Measurements from ENCODE around the gene TRDN.
"Not testable (repeated sequence)": the region's sequence is repeated elsewhere in the genome, so short reads cannot be mapped to it uniquely, and the experiment has no call there.

The TRDN gene

DNA sequence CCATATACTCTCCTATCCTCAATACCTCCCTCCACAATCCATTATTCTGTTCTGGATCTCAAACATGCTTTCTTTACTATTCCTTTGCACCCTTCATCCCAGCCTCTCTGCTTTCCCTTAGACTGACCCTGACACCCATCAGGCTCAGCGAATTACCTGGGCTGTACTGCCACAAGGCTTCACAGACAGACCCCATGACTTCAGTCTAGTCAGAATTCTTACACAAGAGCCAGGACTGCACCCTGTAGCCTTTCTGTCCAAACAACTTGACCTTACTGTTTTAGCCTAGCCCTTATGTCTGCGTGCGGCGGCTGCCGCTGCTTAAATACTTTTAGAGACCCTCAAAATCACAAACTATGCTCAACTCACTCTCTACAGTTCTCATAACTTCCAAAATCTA, 76.9 kb downstream of the TRDN start:
- DNase-seq: not testable (repeated sequence)

DNA sequence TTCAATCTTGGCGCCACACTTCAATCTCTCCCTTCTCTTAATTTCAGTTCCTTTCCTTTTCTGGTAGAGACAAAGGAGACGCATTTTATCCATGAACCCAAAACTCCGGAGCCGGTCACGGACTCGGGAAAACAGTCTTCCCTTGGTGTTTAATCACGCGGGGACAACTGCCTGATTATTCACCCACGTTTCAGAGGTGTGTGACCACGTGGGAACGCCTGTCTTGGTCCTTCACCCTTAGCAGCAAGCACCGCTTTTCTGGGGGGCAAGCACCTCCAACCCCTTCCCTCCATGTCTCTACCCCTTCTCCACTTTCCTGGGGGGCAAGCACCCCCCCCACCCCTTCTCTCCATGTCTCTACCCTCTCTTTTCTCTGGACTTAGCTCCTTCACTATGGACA, 79.3 kb downstream of the TRDN start:
- not testable (repeated sequence) for DNase-seq

DNA sequence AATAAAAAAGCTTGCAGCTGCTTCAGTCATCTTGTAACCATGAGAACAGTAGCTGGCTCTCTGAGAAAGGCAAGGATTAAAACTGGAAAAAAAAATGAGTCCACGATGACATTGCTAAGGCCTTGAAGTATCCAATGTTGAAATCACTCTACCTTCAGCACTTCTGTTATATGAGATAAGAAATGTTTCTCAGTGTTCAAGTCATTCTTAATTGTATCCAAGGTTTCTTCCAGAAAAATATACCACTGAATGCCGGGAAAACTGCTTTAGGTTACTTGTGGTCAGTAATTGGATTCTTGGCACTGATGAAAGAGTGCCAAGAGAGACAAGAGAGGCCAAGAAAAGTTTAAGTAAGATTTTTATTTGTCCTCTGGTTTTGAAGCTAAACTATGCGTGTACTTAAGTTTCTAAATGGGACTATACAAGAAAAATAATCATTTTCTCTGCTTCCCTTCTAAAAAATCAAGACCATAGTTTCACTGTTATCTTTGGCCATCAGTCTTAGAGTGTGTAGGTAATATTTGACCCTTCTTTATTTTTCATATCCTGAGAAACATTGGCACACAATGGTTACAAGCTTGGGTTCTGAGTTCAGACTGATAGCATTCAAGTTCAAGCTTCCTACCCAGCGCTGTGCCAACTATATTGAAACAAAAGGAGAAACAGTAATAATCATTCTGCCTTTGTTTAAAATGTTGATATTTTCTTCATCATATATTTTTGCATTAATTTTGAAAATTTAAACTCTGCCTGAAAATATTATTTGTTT, 84.6 kb downstream of the TRDN start:
- no peak for DNase-seq

DNA sequence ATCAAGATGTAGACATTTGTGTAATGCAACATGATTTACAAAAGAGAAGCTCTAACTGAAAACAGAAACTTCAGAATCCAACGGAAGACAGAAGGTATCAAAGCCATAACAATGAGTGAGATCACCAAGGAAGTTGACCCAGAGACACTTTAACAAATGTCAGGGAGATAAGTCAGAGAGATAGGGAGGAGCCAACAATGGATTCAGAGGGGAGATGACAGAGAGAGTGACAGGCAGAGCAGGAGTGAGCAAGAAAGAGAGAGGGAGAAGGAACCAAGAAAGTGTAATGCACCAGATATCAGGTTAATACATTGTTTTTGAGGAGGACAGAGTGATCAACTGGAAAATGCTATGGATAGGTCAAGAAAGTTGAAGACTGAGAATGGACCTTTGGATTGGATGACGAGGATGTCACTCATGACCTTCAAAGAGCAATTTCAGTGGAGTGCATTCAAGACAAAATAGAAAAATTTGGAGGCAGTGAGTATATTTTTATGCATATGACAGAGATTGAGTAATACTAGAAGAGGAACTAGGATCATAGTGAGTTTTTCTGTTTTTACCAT, 86.6 kb downstream of the TRDN start:
- no peak for DNase-seq

DNA sequence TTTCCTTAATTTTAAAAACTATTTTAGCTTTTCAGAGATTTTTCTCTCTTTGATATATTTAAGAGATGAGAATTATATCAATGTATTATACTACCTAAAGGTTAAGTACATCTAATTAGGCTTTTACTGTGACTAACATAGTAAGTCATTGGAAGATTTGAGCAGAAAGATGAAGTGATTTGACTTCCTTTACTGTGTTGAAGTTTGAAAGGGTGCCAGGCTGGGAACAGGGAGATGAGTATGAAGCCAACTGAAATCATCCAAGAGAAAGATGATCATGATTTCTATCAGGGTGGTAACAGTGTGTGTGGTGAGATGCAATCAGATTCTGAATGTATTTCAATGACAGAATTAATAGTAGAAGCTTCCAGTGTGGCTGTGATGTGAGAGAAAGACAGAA, 87.3 kb downstream of the TRDN start:
- no peak for DNase-seq

DNA sequence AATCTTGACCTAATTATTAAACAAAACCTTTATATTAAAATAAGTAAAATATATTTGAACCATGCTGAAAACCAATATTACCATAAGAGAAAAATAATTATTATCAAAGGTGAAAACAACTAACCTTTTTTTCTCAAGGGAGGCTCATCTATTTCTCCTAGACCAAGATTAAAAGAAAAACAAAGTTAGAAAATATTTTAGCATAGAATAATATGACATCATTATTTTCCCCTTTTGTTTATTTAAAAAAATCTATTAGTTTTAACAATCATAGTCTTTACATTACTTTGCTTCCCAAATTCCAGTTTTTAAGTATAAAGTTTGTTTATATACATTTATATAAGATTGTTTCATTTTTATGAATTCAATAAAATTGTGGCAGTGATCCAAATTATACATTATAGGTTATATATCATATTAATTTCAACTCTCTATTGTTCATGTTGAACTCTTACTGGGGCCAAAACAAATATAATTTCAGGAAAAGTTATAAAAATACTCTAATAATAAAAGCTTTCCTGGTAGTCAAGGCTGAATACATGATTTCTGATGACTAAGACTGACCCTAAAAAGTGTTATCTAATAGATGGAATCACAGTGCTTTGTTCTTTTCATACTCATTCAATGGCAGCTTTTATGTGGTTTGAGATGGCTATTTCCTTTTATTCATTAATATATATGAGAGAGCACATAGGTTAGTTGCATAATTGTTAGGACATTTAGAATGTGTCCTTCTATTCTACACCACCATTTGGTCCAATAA, 89.4 kb downstream of the TRDN start:
- no peak for DNase-seq

DNA sequence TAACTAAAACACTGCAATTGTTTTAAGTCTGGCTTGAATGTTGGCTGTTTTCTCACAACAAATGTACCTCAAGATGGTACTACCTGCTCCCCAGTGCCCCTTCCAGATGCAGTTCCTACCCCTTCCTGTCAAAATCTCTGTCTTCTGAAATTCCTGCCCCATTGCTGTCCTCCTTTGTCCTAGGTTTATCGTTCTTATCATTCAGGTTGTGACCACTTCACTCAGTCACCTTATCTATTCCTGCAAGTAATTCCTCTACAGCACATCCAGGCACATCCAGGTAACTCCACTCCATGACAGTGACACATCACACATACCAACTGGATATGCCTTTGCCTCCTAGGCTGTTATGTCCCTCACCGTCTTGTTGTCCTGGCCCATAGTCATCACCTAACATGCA, 90.2 kb downstream of the TRDN start:
- DNase-seq: no peak

DNA sequence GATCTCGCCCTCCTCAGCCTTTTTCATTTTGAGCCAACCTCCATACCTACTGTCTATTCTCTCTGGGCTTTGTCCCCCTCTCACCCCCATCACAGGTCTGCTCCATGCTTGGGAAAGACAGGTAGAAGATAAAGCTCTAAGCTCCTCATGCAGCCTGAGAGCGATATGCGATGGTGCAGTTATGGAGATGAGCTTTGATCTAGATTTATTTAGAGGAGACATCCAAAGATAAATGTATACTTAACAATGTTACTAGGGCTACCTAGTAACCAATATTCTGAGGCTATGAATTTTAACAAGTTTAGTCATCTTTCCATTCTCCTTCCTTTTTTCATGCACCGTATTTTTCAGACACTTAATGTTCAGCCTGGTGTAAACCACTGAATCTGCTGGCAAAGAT, 95.3 kb downstream of the TRDN start:
- no peak for DNase-seq

DNA sequence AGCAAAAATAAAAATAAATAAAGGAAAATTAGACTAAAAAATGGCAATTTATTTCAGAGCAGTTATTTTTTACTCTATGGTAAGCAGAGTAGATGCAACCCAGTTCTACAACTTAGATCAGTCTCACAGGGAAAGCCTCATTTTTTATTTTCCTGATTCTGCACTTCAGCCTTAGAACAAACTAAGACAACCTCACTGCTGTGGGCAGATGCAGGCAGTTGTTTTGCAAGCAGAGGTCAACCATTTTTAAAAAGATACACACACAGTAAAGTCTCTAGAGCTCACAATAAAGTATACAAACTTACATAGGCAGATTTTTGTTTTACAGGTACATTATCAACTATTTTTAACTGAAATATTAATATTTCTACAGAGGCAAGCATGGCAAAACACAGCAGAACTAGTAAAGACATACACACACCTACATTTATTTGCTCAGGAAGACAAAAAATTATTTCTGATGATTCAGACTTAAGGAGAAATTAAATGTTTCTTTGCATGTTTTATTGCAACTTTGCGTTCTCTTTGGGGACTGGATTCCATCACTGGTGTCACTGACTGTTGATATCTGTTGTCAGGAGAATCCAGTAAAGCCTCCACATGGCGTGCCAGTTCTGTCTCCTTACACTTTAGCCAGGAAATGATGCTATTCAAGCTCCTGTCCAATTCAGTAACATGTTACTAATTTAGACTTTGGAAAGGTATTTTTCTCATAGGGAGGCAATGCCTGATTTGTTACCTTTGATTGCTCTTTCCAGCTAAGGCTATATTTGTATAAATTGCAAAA, 102.7 kb downstream of the TRDN start:
- no peak for DNase-seq

DNA sequence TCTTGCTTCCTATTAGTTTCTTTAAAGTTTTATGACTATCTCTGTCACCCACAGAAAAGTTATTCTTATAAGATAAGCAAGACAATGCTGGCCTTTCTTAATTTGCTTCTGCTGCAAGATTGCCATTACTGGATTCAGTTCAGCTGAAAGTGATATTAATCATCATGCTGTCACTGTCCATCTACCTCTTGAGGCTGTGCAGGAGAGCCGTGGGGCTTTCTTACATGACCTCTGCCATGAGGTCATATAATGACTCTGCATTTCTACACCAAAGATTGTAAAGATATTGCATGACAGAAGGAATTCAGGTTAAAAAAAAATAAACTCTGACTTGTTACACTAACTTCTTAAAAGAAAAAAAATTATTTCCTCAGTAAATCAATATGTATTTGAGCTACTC, 106.9 kb downstream of the TRDN start:
- no peak for DNase-seq

DNA sequence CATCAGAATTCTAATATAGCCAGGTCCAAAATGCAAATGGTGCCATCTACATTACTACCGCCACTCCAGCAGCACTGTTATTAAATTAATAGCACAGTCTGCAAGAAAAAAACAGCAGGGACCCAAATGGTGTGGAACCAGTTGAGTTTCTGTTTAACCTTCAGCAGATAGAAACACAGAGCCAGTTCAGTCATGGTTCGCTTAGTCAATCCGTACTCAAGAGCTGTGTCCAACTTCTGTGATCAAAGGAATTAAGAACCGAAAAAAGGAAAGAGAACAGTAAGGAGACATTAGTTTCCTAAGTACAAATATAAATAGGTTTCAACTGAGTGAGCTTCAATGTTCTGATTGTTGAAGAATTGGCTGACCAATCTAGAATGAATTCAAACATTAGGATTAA, 107.7 kb downstream of the TRDN start:
- no peak for DNase-seq

DNA sequence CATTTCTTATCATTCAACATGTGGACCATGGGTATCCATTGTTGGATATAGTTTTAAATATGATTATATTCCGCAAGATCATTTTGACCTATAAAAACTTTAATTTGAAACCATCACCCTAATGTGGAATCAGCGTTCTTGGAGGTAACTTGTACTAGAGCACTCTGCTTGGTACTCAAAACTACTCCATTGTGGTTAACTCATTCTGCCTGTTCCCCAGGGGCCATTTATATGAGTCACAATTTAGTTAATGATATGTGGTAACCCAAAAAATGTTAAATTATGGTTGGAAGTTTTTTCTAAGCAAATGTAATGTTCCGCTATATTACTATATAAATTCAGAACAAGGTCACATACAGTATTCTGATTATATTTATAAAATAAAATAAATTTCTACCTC, 109.3 kb downstream of the TRDN start:
- DNase-seq: no peak

DNA sequence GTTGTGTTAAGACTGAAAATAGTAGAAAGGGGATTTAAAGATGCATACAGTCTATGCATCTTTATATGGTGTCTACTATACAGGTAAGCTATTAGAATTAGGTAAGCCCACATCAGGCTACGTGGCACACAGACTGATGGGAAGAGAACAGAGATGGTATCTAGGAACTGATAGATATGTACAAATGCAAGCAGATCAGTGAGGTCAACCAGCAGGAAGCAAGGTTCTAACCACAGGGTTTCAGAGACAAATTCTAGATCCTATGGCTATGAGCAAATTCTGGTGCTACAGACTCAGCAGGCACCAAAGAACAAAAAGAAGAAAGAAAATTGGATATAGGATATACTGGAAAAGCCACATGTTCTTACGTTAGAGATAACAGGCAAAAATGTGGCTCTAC, 110.6 kb downstream of the TRDN start:
- DNase-seq: no peak

DNA sequence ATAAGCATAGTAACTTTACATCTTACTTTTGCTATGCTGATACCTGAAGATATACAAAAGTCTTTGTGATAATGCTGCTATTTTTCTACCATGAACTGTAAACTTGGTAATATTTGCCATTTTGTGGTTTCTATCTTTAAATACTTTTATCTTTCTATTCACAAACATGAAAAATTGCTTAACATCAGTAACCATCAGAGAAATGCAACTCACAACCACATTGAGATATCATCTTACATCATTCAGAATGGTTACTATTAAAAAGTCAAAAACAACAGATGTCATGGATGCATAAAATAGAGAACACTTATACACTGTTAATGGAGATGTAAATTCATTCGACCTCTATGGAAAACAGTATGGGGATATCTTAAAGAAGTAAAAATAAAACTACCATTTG, 112.0 kb downstream of the TRDN start:
- no peak for DNase-seq

DNA sequence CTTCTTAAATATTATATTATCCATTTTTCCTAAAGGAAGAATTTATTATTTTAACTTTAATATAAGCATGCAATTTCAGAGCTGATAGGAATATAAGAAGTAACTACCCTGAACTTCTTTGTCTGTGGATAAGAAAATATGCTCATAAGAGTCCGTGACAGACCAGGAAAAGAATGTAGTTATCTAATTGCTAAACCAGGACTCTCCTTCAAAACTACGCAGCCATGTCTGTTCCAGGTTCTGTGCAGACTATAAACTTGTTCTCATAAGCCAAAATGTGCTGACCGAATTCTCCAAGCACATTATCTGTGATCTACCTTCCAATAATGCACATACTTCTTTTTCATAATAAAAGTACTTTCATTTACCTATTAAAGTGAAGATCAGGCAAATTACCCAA, 116.5 kb downstream of the TRDN start:
- no peak for DNase-seq

DNA sequence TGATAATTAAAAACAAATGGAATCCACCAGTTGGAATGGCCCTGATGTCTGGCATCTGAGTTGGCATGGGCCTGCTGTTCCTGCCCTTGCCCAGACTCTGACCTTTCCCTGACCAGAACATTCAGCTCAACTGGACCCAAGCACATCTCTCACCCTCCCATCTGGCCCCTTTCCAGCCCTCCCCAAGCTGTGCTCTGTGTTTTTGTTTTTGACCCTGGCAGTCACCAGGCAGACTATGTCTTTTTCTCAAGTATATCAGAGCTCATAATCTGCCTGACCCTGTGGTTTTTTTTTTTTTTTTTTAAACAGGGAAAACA, 117.6 kb downstream of the TRDN start:
- no peak for DNase-seq

DNA sequence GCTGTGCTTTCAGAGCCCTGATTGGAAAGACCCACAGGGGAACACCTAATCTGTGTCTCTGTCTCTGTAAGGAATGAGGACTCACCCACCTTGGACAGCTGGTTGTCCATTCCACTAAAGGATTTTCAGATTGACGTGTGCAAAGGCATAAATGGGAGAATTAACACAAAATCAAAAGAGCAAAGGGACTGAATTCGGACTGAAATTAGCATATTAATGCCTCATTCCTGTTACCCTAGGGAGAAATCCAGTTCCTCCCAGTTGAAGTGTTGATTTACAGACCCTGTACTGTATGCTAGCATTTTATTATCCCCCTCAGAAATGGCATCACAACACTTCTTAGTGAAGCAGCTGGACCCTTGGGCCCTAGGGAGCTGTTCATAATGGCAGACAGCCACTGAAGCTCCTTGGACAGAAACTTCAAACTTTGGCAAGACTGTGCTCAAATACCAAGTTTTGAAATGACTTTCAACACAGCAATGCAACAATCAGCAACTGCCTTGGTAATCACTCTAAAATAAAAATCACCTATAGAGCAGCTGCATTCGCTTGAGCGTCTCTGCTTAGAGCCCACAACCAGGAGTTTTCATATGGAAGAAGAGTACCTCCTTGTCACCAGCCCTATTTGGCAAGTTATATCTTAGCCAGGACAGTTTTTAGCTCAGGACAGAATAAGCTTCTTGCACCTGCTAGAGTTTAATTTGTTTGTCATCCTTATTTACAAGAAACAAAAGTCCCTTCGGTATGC, 118.1 kb downstream of the TRDN start:
- DNase-seq: no peak

DNA sequence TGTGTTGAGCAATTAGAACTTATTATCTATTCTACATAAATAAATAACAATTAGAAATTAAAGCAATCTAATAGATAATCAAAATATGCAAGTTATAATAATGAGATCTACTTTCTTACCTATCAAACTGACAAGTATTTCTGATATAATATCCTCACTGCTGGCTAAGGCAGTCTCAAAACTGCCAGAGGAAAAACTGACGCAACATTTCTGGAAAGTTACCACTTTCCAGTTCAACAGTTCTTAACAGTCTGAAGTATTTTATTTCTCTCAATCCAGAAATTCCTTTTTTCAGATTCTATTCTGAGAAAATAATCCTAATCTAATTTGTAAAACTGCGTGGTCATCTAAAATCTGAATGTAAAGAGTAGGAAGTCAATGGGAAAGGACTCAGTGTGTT, 121.0 kb downstream of the TRDN start:
- no peak for DNase-seq

DNA sequence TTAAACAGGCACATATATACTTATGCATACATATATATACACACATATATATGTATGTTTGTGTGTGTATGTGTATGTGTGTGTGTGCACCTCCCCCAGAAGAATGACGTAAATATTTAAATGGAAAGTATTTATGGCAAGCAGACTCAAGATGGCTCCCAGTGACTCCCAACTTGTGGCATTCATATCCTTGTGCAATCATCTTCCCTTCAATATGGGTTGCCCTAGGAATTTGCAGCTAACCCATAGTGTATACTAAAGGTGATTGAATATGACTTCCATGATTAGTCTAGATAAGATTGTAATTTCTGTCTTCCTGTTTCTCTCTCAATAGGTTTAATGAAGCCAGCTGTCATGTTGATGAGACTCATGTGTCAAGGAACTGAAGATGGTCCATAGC, 127.6 kb downstream of the TRDN start:
- no peak for DNase-seq

DNA sequence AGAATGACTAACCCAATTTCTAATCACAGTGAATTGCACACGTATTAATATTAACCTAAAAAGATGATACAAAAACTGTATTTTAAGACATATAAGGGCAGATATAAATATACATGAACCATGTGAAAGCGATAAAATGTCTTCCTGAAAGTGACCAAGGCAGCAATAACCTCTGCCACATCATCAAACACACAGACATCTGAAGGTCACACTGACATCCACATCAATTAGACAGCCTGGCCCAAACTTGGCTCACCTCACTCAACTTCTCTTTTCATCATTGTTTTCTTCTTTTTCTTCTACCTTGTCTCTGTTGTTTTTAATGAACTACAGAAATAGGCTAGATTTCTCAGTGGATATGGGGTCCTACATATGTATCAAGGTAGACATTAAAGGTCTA, 128.5 kb downstream of the TRDN start:
- DNase-seq: no peak

DNA sequence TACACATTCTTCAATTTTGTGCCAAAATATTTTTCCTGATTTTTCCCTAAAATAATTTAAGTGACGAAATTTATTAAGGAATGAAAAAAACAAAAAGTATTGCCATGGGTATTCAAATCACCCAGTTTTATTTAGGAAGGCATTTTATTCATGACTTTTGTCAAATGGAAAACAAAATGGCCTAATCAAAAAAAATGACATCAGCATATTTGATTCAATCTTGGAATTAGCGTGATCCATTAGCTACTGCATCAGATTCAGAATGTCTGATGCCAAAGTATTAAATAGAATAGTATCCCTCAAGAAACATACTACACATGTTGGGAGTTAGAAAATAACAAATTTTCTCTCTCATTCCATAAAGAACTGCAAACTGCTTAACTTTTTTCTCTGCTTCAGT, 129.2 kb downstream of the TRDN start:
- DNase-seq: no peak

DNA sequence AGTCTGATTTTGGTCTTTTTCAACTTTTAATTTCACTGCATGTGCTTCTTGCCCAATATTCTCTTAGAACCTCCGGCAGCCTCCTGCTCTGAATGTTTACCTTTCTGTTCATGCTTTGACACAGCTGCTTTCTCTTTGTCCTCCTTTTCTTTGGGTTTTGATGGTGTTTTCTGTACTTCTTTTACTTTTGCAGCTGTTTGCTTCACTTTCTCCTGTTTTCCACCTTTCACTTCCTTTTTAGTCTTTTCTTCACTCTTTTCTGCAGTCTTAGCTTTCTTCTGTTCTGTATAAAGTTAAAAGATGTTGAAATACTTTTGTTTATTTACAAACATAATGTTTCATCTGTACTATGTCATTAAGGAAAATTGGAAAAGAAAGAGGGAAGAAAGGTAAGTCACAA, 133.1 kb downstream of the TRDN start:
- DNase-seq: no peak

DNA sequence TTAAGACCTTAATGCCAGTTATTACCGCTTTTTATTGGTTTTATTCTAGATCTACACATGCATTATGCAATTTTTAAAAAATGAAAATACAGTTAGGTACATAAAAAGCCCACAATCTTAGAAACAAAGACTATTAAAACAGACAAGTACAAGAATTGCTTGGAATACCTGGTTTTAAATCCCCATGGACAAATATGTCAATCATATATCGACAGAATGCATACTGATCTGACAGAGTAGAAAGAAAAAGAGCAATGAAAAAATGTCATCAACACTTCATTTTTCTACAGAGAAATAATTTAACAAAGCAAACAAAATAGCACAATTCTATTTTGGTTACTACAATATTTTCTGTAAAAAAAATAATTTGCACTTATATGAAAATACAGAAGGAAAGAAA, 139.7 kb downstream of the TRDN start:
- no peak for DNase-seq
